WTC11 (cell line): ENCODE data around the gene PRSS8. TPM values are rescaled to one million over a fixed set of nuclear protein-coding genes. Genes with fewer than 3 reads are reported as not detected.

Experiments
- ATAC-seq: fragments of 200-7000 bp; cut with Tn5 transposase; 2 replicates; pipeline ENCODE4 v1.10.0; 2021; ENCODE audit warnings: mild to moderate bottlenecking, moderate library complexity
- CTCF ChIA-PET: fragments of 300-600 bp; sonication (Branson Sonifier 250); formaldehyde crosslinking; loops from one replicate; lab custom pipeline; 2021; ENCODE audit warnings: antibody characterized with exemption; lab: Charles Lee
- POLR2A ChIA-PET: fragments of 350-600 bp; sonication (Branson Sonifier 250); formaldehyde crosslinking; loops from one replicate; lab custom pipeline; 2021; ENCODE audit warnings: antibody characterized with exemption; lab: Charles Lee
- DNase-seq: peaks from one replicate; pipeline ENCODE4 v3.0.0; 2021; ENCODE audit warnings: low spot score
- H3K27ac Mint-ChIP-seq: 2 replicates; pipeline ENCODE4 v1.8.0; 2021; ENCODE audit warnings: mixed read lengths
- H3K27me3 Mint-ChIP-seq: 2 replicates; pipeline ENCODE4 v1.8.0; 2021; ENCODE audit warnings: low read depth, mild to moderate bottlenecking, moderate library complexity, mixed read lengths
- H3K36me3 Mint-ChIP-seq: 2 replicates; pipeline ENCODE4 v1.8.0; 2021; ENCODE audit warnings: mixed read lengths
- H3K4me1 Mint-ChIP-seq: 2 replicates; pipeline ENCODE4 v1.8.0; 2022; ENCODE audit warnings: mixed read lengths
- H3K4me3 Mint-ChIP-seq: 2 replicates; pipeline ENCODE4 v1.8.0; 2021; ENCODE audit warnings: mild to moderate bottlenecking, moderate library complexity, mixed read lengths
- H3K9me3 Mint-ChIP-seq: 2 replicates; pipeline ENCODE4 v1.8.0; 2021; ENCODE audit warnings: mixed read lengths
- CBFB ChIP-seq: sonication (generic); formaldehyde crosslinking; IDR thresholded peaks from 2 replicates; pipeline ENCODE4 v1.8.1; 2022; ENCODE audit warnings: mild to moderate bottlenecking, low read depth, missing genetic modification reagents
- ETV6 ChIP-seq: sonication (generic); formaldehyde crosslinking; IDR thresholded peaks from 2 replicates; pipeline ENCODE4 v1.8.1; 2022; ENCODE audit warnings: mild to moderate bottlenecking, missing genetic modification reagents
- FOXJ3 ChIP-seq: sonication (generic); formaldehyde crosslinking; IDR thresholded peaks from 2 replicates; pipeline ENCODE4 v1.9.0; 2021; ENCODE audit warnings: missing genetic modification reagents, mild to moderate bottlenecking, borderline replicate concordance
- FOXK1 ChIP-seq: sonication (generic); formaldehyde crosslinking; IDR thresholded peaks from 2 replicates; pipeline ENCODE4 v1.8.0; 2022; ENCODE audit warnings: mild to moderate bottlenecking, moderate library complexity, missing genetic modification reagents
- FOXP1 ChIP-seq: sonication (generic); formaldehyde crosslinking; IDR thresholded peaks from 2 replicates; pipeline ENCODE4 v1.8.0; 2022; ENCODE audit warnings: missing genetic modification reagents, mild to moderate bottlenecking, moderate library complexity, borderline replicate concordance
- GABPB1 ChIP-seq: sonication (generic); formaldehyde crosslinking; IDR thresholded peaks from 2 replicates; pipeline ENCODE4 v1.8.1; 2023; ENCODE audit warnings: mild to moderate bottlenecking, missing genetic modification reagents
- GRHL2 ChIP-seq: fragments of 250-450 bp; sonication (Bioruptor Pico); IDR thresholded peaks from 2 replicates; pipeline ENCODE4 v1.8.0; 2022; ENCODE audit warnings: mild to moderate bottlenecking, moderate library complexity; ENCODE audit not compliant: insufficient replicate concordance, severe bottlenecking
- HMGA2 ChIP-seq: fragments of 250-450 bp; sonication (Bioruptor Pico); IDR thresholded peaks from 2 replicates; pipeline ENCODE4 v1.4.0; 2021; ENCODE audit warnings: mild to moderate bottlenecking, moderate library complexity
- JAZF1 ChIP-seq: fragments of 250-450 bp; sonication (Bioruptor Pico); IDR thresholded peaks from 2 replicates; pipeline ENCODE4 v1.9.0; 2021; ENCODE audit warnings: moderate library complexity, mild to moderate bottlenecking, inconsistent platforms
- JUN ChIP-seq: sonication (generic); formaldehyde crosslinking; IDR thresholded peaks from 2 replicates; pipeline ENCODE4 v1.8.0; 2023; ENCODE audit warnings: mild to moderate bottlenecking, missing genetic modification reagents
- KAT7 ChIP-seq: sonication (generic); formaldehyde crosslinking; IDR thresholded peaks from 2 replicates; pipeline ENCODE4 v1.8.1; 2023; ENCODE audit warnings: missing genetic modification reagents, mild to moderate bottlenecking, borderline replicate concordance
- MXD4 ChIP-seq: fragments of 250-450 bp; sonication (Bioruptor Pico); IDR thresholded peaks from 2 replicates; pipeline ENCODE4 v1.8.0; 2021; ENCODE audit warnings: mild to moderate bottlenecking, moderate library complexity, borderline replicate concordance
- NFE2L1 ChIP-seq: sonication (generic); formaldehyde crosslinking; IDR thresholded peaks from 2 replicates; pipeline ENCODE4 v1.8.1; 2023; ENCODE audit warnings: missing genetic modification reagents
- NR2C2 ChIP-seq: sonication (generic); formaldehyde crosslinking; IDR thresholded peaks from 2 replicates; pipeline ENCODE4 v1.8.0; 2022; ENCODE audit warnings: mild to moderate bottlenecking, missing genetic modification reagents
- RORB ChIP-seq: fragments of 250-450 bp; sonication (Bioruptor Pico); IDR thresholded peaks from 2 replicates; pipeline ENCODE4 v1.9.0; 2021; ENCODE audit warnings: mild to moderate bottlenecking
- SOX15 ChIP-seq: fragments of 250-450 bp; sonication (Bioruptor Pico); IDR thresholded peaks from 2 replicates; pipeline ENCODE4 v1.9.0; 2021; ENCODE audit warnings: mild to moderate bottlenecking
- SP1 ChIP-seq: sonication (generic); formaldehyde crosslinking; conservative IDR thresholded peaks from 2 replicates; pipeline ENCODE4 v1.8.1; 2022; ENCODE audit warnings: missing genetic modification reagents
- TEAD1 ChIP-seq: sonication (generic); formaldehyde crosslinking; IDR thresholded peaks from 2 replicates; pipeline ENCODE4 v1.8.0; 2022; ENCODE audit warnings: mild to moderate bottlenecking, missing genetic modification reagents
- ZNF219 ChIP-seq: sonication (generic); formaldehyde crosslinking; IDR thresholded peaks from 2 replicates; pipeline ENCODE4 v1.8.0; 2023; ENCODE audit warnings: missing genetic modification reagents, mild to moderate bottlenecking, borderline replicate concordance
- ZNF317 ChIP-seq: sonication (generic); formaldehyde crosslinking; IDR thresholded peaks from 2 replicates; pipeline ENCODE4 v1.8.1; 2023; ENCODE audit warnings: low read depth, mild to moderate bottlenecking, moderate library complexity, missing genetic modification reagents, borderline replicate concordance
- ZNF396 ChIP-seq: fragments of 250-450 bp; sonication (Bioruptor Pico); IDR thresholded peaks from 2 replicates; pipeline ENCODE4 v1.8.0; 2021; ENCODE audit warnings: mild to moderate bottlenecking, moderate library complexity, borderline replicate concordance
- total RNA-seq: library from RNA; stranded (reverse); gene quantifications from 3 replicates; pipeline ENCODE4 v1.2.3, GENCODE V29; 2021
- TF ChIP-seq, protein P1 (sequence below): sonication (generic); formaldehyde crosslinking; IDR thresholded peaks from 2 replicates; pipeline ENCODE4 v1.8.0; 2022; ENCODE audit warnings: mild to moderate bottlenecking, missing genetic modification reagents
- TF ChIP-seq, protein P2 (sequence below): sonication (generic); formaldehyde crosslinking; IDR thresholded peaks from 2 replicates; pipeline ENCODE4 v1.8.1; 2023; ENCODE audit warnings: mild to moderate bottlenecking, moderate library complexity, missing genetic modification reagents
- TF ChIP-seq, protein P3 (sequence below): sonication (generic); formaldehyde crosslinking; conservative IDR thresholded peaks from 2 replicates; pipeline ENCODE4 v1.8.1; 2022; ENCODE audit warnings: mild to moderate bottlenecking, missing genetic modification reagents
- TF ChIP-seq, protein P4 (sequence below): sonication (generic); formaldehyde crosslinking; IDR thresholded peaks from 2 replicates; pipeline ENCODE4 v1.8.1; 2022; ENCODE audit warnings: mild to moderate bottlenecking, moderate library complexity, missing genetic modification reagents
- TF ChIP-seq, protein P5 (sequence below): sonication (generic); formaldehyde crosslinking; IDR thresholded peaks from 2 replicates; pipeline ENCODE4 v1.8.0; 2023; ENCODE audit warnings: missing genetic modification reagents

The PRSS8 gene
- total RNA-seq, 1 experiment from 2014 or later, result 78.8 TPM

DNA sequence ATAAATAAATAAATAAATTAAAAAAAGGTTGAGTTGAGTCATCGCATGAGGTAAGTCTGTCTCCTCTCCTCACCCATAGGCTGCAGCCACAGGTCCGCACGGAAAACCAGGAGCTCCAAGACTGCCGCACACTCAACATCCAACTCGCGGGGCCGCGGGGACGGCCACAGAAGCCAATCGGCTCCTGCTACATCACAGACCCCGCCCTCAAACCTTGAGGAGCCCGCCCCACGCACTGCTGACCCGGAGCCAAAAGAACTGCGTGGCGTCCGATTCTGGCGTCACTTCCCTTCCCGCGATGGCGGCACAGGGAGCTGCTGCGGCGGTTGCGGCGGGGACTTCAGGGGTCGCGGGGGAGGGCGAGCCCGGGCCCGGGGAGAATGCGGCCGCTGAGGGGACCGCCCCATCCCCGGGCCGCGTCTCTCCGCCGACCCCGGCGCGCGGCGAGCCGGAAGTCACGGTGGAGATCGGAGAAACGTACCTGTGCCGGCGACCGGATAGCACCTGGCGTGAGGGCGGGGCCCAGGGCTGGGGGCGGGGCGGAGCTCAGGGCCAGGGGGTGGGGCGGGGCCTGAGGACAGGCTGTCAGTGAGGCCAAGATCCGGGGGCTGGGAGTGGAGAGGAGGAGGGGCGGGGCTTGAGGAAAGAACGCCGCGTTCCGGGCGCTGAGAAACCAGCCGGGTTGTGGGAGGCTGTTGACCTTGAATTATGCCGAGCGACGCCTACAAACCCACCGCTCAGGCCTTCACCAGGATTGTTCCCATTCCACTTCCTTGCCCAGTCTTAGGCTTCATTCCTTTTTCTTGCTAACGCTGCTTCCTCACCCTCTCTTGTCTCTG lies 17.9 kb downstream of the PRSS8 start, which contains the start of gene KAT8 (continued):
- TF ChIP-seq GABPB1 (CRISPR knock-in tag), result peak; percentile 88
- TF ChIP-seq KAT7 (CRISPR knock-in tag), result no peak
- TF ChIP-seq SOX15 (CRISPR knock-in tag), result no peak
- TF ChIP-seq ZNF219 (CRISPR knock-in tag), result 0 out of 2 replicates have a peak, but pooled peaks have one; percentile 37
- TF ChIP-seq NR2C2 (CRISPR knock-in tag), result peak; percentile 98
- TF ChIP-seq, protein P1, sequence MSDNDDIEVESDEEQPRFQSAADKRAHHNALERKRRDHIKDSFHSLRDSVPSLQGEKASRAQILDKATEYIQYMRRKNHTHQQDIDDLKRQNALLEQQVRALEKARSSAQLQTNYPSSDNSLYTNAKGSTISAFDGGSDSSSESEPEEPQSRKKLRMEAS (CRISPR knock-in tag), result peak; percentile 70
- TF ChIP-seq MXD4 (CRISPR knock-in tag), result no peak
- no peak for TF ChIP-seq JAZF1
- 0 out of 2 replicates have a peak, but pooled peaks have one; percentile 40 for TF ChIP-seq FOXP1 (CRISPR knock-in tag)
- TF ChIP-seq, protein P2, sequence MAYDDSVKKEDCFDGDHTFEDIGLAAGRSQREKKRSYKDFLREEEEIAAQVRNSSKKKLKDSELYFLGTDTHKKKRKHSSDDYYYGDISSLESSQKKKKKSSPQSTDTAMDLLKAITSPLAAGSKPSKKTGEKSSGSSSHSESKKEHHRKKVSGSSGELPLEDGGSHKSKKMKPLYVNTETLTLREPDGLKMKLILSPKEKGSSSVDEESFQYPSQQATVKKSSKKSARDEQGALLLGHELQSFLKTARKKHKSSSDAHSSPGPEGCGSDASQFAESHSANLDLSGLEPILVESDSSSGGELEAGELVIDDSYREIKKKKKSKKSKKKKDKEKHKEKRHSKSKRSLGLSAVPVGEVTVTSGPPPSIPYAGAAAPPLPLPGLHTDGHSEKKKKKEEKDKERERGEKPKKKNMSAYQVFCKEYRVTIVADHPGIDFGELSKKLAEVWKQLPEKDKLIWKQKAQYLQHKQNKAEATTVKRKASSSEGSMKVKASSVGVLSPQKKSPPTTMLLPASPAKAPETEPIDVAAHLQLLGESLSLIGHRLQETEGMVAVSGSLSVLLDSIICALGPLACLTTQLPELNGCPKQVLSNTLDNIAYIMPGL (CRISPR knock-in tag), result 0 out of 2 replicates have a peak, but pooled peaks have one; percentile 23
- peak; percentile 91 for TF ChIP-seq FOXK1
- TF ChIP-seq TEAD1, result peak; percentile 51; the same call in 1 of the 2 replicates
- TF ChIP-seq JUN (CRISPR knock-in tag), result 0 out of 2 replicates have a peak, but pooled peaks have one; percentile 80
- TF ChIP-seq HMGA2 (CRISPR knock-in tag), result peak; percentile 40; the same call in 1 of the 2 replicates
- TF ChIP-seq ETV6 (CRISPR knock-in tag), result 0 out of 2 replicates have a peak, but pooled peaks have one; percentile 35
- TF ChIP-seq FOXJ3, result no peak
- TF ChIP-seq SP1, result peak; percentile 97
- TF ChIP-seq, protein P3, sequence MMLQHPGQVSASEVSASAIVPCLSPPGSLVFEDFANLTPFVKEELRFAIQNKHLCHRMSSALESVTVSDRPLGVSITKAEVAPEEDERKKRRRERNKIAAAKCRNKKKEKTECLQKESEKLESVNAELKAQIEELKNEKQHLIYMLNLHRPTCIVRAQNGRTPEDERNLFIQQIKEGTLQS (CRISPR knock-in tag), result no peak
- TF ChIP-seq, protein P4, sequence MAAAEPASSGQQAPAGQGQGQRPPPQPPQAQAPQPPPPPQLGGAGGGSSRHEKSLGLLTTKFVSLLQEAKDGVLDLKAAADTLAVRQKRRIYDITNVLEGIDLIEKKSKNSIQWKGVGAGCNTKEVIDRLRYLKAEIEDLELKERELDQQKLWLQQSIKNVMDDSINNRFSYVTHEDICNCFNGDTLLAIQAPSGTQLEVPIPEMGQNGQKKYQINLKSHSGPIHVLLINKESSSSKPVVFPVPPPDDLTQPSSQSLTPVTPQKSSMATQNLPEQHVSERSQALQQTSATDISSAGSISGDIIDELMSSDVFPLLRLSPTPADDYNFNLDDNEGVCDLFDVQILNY (CRISPR knock-in tag), result peak; percentile 69

DNA sequence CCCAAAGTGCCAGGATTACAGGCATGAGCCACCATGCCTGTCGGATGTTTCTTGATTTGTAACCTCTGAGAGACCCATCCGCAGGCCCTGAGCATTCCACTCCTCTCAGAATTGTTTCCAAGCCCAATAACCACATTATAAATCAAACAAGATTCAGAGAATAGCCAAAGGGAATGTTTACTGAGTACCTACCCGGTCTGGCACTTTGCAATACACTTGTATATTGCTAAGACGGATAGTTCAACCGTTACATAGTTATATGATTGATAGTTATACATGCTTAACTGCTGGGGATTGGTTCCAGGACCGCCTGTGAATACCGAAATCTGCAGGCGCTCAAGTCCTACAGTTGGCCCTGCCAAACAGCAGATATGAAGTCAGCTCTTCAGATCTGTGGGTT lies 21.1 kb downstream of the PRSS8 start:
- Mint-ChIP-seq H3K27me3 (no peaks in the 10 kb centered on the region), H3K4me3 (no peak overlapping the region; the same call in 1 of the 2 replicates), H3K27ac (no peak overlapping the region)
- CTCF ChIA-PET, result no interaction called here
- POLR2A ChIA-PET, result no interaction called here
- no peak for ATAC-seq
- TF ChIP-seq, protein P3 (CRISPR knock-in tag), result no peak
- TF ChIP-seq SOX15 (CRISPR knock-in tag), result no peak
- TF ChIP-seq, protein P5, sequence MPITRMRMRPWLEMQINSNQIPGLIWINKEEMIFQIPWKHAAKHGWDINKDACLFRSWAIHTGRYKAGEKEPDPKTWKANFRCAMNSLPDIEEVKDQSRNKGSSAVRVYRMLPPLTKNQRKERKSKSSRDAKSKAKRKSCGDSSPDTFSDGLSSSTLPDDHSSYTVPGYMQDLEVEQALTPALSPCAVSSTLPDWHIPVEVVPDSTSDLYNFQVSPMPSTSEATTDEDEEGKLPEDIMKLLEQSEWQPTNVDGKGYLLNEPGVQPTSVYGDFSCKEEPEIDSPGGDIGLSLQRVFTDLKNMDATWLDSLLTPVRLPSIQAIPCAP, result no peak
- no peak for TF ChIP-seq CBFB
- no peak for TF ChIP-seq NFE2L1 (CRISPR knock-in tag)
- no peak for TF ChIP-seq ZNF317 (CRISPR knock-in tag)
- no peak for TF ChIP-seq RORB
- TF ChIP-seq GRHL2 (CRISPR knock-in tag), result no peak
- no peak for TF ChIP-seq ZNF396 (CRISPR knock-in tag)
- TF ChIP-seq JUN (CRISPR knock-in tag), result no peak
- TF ChIP-seq, all 79 proteins: peak for 0
- Mint-ChIP-seq H3K4me1 (peaks cover 11% of the 10 kb centered on the region), H3K9me3 (no peaks in the 10 kb centered on the region), H3K36me3 (peaks cover 36% of the 10 kb centered on the region)
- no peak for DNase-seq
